ENCODE measurements around the gene SHD. TPM values are rescaled to one million over a fixed set of nuclear protein-coding genes. Genes with fewer than 3 reads are reported as not detected.
"Not testable (repeated sequence)": the region's sequence is repeated elsewhere in the genome, so short reads cannot be mapped to it uniquely, and the experiment has no call there.

Gene SHD
- total RNA-seq, 4 donors from 2014 or later = not detected

DNA sequence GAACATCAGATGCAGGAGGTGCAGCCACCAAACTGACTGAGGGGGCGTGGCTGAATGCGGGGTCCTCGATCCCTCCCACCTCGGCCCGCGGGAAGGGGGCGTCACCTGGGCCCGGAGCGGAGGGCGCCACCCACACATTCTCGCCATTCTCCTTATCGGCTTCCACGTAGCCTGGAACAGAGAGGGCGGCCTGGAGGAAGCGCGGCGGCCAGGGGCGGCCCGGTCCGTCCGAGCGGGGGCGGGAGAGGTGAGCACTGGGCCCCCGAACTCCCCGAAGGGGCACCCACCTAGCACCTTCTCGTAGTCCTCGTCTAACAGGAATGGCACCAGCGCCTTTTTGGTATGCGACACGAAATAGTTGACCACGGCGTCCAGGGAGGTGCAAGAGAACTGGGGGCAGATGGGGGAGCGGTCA, 47.8 kb downstream of the SHD start:
- TF ChIP-seq POLR2AphosphoS5 (IDR thresholded peaks at IDR 0.05) = no peak
- TF ChIP-seq, protein P1, sequence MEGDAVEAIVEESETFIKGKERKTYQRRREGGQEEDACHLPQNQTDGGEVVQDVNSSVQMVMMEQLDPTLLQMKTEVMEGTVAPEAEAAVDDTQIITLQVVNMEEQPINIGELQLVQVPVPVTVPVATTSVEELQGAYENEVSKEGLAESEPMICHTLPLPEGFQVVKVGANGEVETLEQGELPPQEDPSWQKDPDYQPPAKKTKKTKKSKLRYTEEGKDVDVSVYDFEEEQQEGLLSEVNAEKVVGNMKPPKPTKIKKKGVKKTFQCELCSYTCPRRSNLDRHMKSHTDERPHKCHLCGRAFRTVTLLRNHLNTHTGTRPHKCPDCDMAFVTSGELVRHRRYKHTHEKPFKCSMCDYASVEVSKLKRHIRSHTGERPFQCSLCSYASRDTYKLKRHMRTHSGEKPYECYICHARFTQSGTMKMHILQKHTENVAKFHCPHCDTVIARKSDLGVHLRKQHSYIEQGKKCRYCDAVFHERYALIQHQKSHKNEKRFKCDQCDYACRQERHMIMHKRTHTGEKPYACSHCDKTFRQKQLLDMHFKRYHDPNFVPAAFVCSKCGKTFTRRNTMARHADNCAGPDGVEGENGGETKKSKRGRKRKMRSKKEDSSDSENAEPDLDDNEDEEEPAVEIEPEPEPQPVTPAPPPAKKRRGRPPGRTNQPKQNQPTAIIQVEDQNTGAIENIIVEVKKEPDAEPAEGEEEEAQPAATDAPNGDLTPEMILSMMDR (IDR thresholded peaks at IDR 0.05) = no peak
- TF ChIP-seq POLR2A (IDR thresholded peaks at IDR 0.05) = no peak
- DNase-seq (ENCODE audit: low spot score in 2 of 2) = no peak
- 8% methylated on average over 8 of the region's 33 CpGs for WGBS
- Histone ChIP-seq H3K36me3 (peaks cover 13% of the 10 kb centered on the region), H3K9me3 (no peaks in the 10 kb centered on the region), H3K4me1 (peaks cover 17% of the 10 kb centered on the region), H3K27ac (no peak overlapping the region), H3K4me3 (no peak overlapping the region), H3K27me3 (no peaks in the 10 kb centered on the region)

DNA sequence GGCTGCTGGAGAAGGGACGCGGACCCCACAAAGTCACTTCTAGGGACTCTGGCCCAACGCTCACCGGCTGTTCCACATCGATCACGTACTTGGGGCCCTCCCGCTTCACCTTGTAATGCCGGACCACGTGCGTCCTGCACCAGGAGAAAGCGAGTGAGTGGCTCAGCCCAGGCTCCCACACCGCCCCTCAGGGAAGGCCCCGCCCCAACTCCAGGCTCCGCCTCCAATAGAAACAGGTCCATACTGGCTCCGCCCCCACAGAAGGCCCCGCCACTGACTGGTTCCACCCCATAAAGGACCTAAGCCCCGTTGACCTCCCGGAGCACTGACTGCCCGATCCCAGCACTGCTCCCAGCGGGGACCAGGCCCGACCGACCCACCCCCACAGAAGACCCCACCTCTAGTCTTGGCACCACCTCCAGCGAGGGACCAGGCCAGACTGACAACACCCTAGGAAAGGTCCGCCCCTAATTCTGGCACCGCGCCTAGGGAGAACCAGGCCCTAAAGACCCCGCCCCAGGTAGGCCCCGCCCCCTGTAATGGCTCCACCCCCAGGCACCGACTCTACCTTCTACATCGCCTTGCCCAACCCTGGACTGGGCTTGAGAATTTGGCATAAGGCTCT, 48.3 kb downstream of the SHD start:
- peak; percentile 87 to 91 for DNase-seq (ENCODE audit: low spot score in 2 of 2)
- Histone ChIP-seq H3K4me3 (peak overlapping the region; percentile 1), H3K36me3 (peaks cover 13% of the 10 kb centered on the region), H3K27me3 (no peaks in the 10 kb centered on the region), H3K9me3 (no peaks in the 10 kb centered on the region), H3K4me1 (peaks cover 17% of the 10 kb centered on the region), H3K27ac (no peak overlapping the region)
- 25% methylated on average over 8 of the region's 30 CpGs for WGBS
- TF ChIP-seq, protein P1 (IDR thresholded peaks at IDR 0.05) = no peak
- TF ChIP-seq POLR2AphosphoS5 (IDR thresholded peaks at IDR 0.05) (no peak), EP300 (IDR thresholded peaks at IDR 0.05) (no peak), POLR2A (IDR thresholded peaks at IDR 0.05) (no peak)

DNA sequence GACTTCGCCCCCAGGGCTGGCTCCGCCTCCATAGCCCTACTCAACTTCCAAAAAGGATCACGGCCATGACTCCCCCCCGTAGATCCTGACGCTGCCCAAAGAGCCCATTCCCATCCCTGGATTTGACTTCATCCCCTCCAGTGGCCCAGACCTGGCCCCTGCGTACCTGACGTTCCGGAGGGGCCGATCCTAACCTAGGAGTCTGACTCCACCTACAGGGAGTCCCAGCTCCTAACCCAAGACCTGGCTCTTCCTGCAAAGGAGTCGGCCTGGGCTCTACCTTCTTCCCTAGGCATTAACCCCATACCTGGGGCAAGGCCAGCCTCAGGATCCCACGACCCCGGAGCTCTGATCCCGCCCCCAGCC, 48.8 kb downstream of the SHD start:
- WGBS = 28% methylated on average over 13 of the region's 13 CpGs
- DNase-seq (ENCODE audit: low spot score in 2 of 2) = peak in 1 of 2 donors; percentile 75
- Histone ChIP-seq H3K4me1 (peaks cover 17% of the 10 kb centered on the region), H3K27ac (no peak overlapping the region), H3K9me3 (no peaks in the 10 kb centered on the region), H3K27me3 (no peaks in the 10 kb centered on the region), H3K4me3 (peak overlapping the region; percentile 1), H3K36me3 (peaks cover 13% of the 10 kb centered on the region)
- TF ChIP-seq EP300 (IDR thresholded peaks at IDR 0.05) (no peak), POLR2A (IDR thresholded peaks at IDR 0.05) (no peak), POLR2AphosphoS5 (IDR thresholded peaks at IDR 0.05) (no peak)
- TF ChIP-seq, protein P1 (IDR thresholded peaks at IDR 0.05) = no peak

DNA sequence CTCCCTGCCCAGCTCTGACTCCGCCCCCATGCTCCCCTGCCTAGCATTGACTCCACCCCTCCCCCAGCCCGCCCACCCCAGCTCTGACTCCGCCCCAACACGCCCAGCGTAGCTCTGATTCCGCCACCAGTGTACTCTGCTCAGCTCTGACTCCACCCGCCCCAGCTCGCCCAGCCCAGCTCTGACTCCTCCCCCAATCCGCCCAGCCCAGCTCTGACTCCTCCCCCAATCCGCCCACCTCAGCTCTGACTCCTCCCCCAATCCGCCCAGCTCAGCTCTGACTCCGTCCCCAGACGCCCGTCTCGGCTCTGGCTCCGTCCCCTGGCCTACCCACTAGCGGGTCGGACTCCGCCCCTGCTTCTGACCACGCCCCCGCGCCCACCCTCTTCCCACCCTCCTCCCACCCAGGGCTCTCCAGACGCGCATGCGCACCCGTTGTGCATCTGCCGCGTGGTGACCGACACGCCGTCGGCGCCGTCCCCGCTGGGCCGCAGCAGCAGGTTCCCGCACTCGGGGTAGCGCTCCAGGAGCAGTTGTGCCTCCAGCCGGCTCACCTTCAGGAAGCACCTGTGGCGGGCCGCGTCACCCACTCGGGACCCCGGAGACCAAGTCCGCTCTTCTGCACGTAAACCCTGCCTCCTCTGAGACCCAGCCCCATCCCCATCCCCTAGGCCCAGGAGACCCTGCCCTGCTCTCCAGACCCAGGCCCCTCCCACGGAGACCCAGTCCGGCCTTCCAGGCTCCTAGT, 49.4 kb downstream of the SHD start:
- Histone ChIP-seq H3K27ac (no peak overlapping the region), H3K4me3 (peak overlapping the region; percentile 25), H3K36me3 (peaks cover 13% of the 10 kb centered on the region), H3K27me3 (no peaks in the 10 kb centered on the region), H3K4me1 (peaks cover 17% of the 10 kb centered on the region), H3K9me3 (no peaks in the 10 kb centered on the region)
- WGBS = 26% methylated on average over 45 of the region's 49 CpGs
- no peak for TF ChIP-seq POLR2A (IDR thresholded peaks at IDR 0.05)
- TF ChIP-seq POLR2AphosphoS5 (IDR thresholded peaks at IDR 0.05) = no peak
- TF ChIP-seq, protein P1 (IDR thresholded peaks at IDR 0.05) = no peak
- no peak for TF ChIP-seq EP300 (IDR thresholded peaks at IDR 0.05)
- DNase-seq (ENCODE audit: low spot score in 2 of 2) = peak; percentile 97

GRCh38 chr19:4328991-4329681, 50.1 kb downstream of the SHD start:
- DNase-seq (ENCODE audit: low spot score in 2 of 2); H3K27me3 ChIP-seq; H3K9me3 ChIP-seq; H3K27ac ChIP-seq: not testable (repeated sequence)
- Histone ChIP-seq H3K4me3 (peak overlapping the region; percentile 25), H3K36me3 (peaks cover 13% of the 10 kb centered on the region), H3K4me1 (peaks cover 17% of the 10 kb centered on the region)
- 57% methylated on average over 29 of the region's 35 CpGs for WGBS
